OCI-LY1 (cell line): Measurements from ENCODE around the gene PLLP.

ENCODE experiments used
- EZH2 ChIP-seq: fragments of 200-600 bp; sonication (generic), shearing (Covaris generic); IDR thresholded peaks from 2 replicates; pipeline ENCODE4 v1.8.0; 2017; ENCODE audit warnings: borderline replicate concordance, mixed run types, mild to moderate bottlenecking, antibody characterized with exemption, low read length, moderate library complexity, mixed read lengths
- TF ChIP-seq, protein P1 (sequence below): fragments of 200-600 bp; sonication (generic), shearing (Covaris generic); IDR thresholded peaks from 2 replicates; pipeline ENCODE4 v1.5.1; 2017; ENCODE audit warnings: mild to moderate bottlenecking, antibody characterized with exemption, low read length, moderate library complexity, mixed read lengths

DNA sequence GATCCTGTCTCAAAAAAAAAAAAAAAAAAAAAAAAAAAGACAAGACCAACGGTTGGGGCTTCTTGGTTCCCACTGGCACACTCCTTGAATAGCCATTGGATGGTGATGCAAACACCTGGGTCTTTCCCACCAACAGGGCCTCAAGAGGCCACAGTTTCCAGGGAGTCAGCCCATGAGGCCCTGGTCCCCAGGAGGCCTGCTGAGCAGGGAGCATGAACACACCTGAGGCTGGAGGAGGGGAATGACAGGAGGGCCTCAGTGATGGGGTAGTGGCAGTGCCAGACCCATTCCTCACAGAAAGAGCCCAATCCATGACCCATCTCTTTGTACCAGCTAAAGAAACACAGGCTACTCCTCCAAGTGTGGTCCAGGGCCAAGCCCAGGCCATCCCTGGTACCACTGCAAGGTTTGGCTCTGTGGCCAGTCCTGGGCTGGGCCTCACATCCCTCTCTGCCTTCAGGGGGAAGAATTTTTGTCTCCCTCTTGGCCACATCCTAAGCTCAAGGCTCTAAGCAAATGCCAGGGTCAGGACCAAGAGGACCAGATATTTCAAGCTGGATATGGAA, 25.5 kb downstream of the PLLP start:
- TF ChIP-seq, protein P1, sequence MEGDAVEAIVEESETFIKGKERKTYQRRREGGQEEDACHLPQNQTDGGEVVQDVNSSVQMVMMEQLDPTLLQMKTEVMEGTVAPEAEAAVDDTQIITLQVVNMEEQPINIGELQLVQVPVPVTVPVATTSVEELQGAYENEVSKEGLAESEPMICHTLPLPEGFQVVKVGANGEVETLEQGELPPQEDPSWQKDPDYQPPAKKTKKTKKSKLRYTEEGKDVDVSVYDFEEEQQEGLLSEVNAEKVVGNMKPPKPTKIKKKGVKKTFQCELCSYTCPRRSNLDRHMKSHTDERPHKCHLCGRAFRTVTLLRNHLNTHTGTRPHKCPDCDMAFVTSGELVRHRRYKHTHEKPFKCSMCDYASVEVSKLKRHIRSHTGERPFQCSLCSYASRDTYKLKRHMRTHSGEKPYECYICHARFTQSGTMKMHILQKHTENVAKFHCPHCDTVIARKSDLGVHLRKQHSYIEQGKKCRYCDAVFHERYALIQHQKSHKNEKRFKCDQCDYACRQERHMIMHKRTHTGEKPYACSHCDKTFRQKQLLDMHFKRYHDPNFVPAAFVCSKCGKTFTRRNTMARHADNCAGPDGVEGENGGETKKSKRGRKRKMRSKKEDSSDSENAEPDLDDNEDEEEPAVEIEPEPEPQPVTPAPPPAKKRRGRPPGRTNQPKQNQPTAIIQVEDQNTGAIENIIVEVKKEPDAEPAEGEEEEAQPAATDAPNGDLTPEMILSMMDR = no peak
- no peak for TF ChIP-seq EZH2
